GM12892 (cell line): ENCODE results near the gene TRIO.

Experiments
- DNase-seq: peaks from one replicate; pipeline ENCODE4 v3.0.0; 2011; ENCODE audit not compliant: insufficient read length
- FAIRE-seq: peaks from 2 replicates; lab custom pipeline; 2011; peaks lifted over from hg19 to GRCh38; lab: Jason Lieb, UNC
- POLR2A ChIP-seq: IDR thresholded peaks from 2 replicates; pipeline ENCODE4 v1.6.1; 2011; ENCODE audit warnings: low read depth, low read length, control low read depth
- POLR2AphosphoS5 ChIP-seq: IDR thresholded peaks from 2 replicates; pipeline ENCODE4 v1.6.1; 2011; ENCODE audit warnings: low read depth, low read length, control low read depth
- TAF1 ChIP-seq: IDR thresholded peaks from 2 replicates; pipeline ENCODE4 v1.6.1; 2011; ENCODE audit warnings: low read depth, mild to moderate bottlenecking, control low read depth, low read length, borderline replicate concordance

The TRIO gene

DNA sequence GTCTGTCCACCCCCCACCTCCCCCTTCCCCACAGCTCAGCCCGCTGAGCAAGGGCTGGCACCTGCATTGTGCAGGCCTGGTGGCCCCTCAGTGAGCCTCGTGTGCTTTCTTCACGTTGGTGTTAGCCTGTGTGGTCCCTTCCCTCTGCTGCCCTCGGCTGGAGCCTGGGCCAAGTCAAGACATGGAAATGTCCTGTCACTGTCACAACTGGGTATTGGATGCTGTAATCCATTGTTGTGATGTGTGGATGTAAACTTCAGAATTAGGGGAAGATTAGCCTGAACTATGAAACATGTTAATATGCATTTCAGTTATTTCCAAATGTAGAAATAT, 103.9 kb downstream of the TRIO start:
- DNase-seq = no peak
- TF ChIP-seq TAF1 (no peak), POLR2AphosphoS5 (no peak)
- no peak for FAIRE-seq

DNA sequence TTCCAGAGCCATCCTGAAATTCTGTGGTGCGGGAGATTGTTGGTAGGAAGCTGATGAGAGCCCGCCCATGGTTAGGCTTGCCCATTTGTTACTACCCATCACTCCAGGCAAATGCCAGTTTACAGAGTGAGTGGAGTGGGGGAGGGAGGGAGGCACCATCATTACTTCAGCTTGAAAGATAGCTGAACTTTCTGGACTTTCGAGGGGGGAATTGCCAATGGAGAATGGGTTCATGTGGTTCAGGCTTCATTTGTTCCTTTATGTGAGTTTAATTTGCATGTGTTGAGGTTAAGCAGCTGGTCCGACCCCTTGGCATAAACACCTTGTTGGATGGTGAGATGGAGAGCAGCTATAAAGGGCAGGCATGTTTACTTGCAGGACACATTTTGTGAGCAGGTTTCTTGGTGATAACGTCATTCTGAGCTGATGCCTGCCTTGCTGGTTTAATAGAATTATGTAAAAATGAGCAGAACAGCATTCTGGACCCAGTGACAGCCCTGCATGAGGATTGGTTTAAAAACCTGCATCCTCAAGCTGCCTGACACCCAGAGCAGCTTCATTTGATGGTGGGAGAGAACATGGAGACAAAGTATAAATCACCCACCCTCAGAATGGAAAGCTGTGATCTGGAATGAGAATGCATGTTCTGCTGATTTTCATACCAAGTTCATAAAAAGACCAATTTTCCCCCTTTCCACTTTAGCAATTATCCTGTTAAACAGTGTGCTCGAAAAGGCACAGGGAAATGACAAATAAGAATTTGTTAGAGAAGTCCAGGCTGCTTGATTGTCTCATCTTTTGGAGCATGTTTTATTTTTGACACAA, 106.3 kb downstream of the TRIO start:
- no peak for FAIRE-seq
- TF ChIP-seq POLR2A (no peak), TAF1 (no peak), POLR2AphosphoS5 (no peak)
- DNase-seq = no peak

DNA sequence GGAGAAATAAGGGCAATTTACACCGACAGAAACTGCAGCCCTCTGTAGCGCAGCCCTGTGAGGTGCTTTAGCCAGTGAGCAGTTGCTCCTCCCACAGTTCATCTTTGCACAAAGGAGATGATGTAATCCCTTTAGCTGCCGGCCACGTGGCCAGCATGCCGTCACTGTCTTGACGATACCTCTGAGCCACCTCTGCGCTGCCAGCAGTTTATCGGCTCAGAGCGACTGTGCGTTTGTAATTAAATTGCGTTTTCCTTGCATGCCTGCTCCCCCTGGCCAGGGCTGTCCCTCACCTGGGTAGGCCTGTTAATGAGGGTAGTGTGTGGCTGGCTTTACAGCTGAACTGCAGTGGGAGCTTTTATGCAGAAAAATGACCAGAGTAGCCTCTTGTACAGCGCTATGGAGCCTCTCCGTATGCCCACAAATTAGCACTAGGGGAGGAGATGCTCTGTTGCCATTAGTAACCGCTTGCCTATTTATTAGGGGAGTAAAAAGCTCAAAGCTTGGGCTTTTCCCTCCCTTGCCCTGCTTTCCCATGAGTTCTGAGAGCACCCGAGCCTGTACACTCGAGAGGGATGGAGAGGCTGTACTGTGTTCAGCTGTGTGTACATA, 107.0 kb downstream of the TRIO start:
- TF ChIP-seq TAF1 = 0 out of 2 replicates have a peak, but pooled peaks have one; percentile 10
- TF ChIP-seq POLR2AphosphoS5 = 0 out of 2 replicates have a peak, but pooled peaks have one; percentile 38
- peak; percentile 45; the same call in 1 of the 2 replicates for TF ChIP-seq POLR2A
- no peak for DNase-seq

DNA sequence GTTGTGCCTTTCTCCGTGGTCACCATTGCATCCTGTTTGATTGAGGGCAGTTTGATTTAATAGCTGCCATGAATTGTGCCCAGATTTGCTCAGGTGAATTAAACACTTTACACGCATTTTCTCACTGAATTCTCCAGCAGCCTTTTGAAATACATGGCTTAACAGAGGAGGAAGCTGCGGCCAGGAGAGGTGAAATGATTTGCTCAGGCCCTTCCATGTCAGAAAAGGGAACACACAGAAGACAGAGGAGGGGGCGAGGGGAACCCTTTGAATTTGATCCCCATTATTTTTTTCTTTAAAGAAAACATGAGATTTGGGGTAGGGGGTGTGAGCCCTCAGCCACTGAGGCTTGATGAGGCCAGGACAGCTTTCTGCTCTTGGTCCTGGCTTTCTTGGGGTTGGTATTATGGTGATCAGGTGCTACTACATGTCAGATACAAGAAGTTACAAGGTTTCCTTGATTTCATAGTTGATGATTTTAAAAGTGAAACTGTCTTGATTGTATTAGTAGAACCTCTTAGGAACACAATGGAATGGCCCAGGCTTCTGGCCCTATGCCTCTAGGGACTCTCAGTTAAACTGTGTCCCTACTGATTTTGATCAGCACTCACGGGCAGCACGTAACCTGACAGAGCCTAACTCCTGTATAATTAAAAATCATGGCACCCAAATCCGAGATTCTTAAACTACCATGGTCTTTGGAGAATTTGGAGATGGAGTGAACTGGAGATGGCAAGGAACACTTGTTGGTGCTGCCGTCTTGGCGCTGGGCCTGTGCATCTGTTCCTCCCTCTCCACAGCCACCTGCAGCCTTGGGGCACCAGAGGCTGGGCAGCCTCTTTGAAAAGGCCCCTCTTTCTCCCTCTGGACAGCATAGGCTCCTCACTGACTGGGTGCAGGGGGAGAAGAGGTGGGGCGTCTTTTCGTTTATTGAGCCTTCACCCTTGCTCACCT, 107.9 kb downstream of the TRIO start:
- TF ChIP-seq POLR2AphosphoS5 (no peak), TAF1 (no peak), POLR2A (no peak)
- FAIRE-seq = no peak
- DNase-seq = no peak

More for the DNA sequence above, 107.0 kb downstream of the TRIO start:
- FAIRE-seq = peak; percentile 67

DNA sequence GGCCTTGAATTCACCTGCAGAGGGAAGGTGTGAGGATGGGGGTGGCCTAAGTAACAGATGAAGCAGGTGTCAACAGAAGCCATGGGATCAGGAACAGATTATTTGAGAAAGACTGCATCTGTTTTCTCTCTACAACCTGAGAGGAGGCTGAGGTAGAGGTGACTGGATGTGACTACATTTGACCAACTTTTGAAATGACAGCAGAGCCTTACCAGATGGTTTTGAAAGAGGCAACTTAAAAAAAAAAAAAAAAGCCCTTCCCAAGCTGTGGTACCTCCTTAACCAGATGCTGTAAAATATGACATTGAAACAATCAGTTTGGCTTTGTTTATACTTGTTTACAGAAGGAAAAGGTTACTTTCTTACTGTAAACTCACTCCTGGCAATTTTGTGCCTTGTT, 108.6 kb downstream of the TRIO start:
- DNase-seq = no peak
- TF ChIP-seq TAF1 = no peak
- TF ChIP-seq POLR2AphosphoS5 = no peak
- TF ChIP-seq POLR2A = no peak
- FAIRE-seq = no peak

DNA sequence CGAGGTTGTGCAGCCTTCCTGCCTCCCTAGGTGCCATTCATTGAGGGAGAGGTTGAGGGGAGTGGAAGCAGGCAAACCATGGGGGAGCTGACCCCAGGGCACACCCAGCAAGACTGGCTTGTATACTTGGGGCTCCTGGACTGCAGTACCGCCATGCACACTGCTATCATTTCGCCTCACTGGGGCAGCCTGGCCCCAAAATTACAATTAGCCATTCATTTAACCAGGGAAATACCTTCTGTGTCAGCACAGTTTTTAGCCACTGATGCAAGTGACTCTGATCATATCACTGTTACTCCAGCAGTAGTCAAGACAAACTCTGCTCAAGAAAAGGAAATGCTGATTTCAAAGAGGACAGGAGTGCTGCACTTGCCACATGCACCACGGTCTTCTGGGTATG, 109.7 kb downstream of the TRIO start:
- FAIRE-seq (peak; percentile 44), DNase-seq (no peak)
- no peak for TF ChIP-seq POLR2A
- TF ChIP-seq TAF1 = no peak

DNA sequence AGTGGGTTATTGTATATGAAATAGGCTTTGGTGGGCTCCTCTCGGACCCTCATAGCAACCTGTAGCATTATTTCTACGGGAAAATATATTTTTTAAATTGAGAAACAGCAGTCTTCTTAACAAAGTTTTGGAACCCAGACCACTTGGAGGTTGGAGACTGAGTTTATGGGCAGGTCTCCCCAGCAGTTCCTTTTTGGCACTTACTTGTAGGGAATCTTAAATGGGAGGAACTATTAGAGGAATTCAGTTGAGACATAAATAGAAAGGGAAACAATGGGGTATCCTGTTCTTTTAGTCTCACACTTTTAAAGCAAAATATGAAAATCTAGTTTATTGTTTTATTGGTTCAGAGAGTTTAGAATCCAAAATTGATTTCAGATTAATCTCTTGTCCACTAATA, 111.5 kb downstream of the TRIO start:
- no peak for FAIRE-seq
- no peak for TF ChIP-seq POLR2AphosphoS5
- no peak for TF ChIP-seq TAF1
- no peak for TF ChIP-seq POLR2A
- DNase-seq = no peak

DNA sequence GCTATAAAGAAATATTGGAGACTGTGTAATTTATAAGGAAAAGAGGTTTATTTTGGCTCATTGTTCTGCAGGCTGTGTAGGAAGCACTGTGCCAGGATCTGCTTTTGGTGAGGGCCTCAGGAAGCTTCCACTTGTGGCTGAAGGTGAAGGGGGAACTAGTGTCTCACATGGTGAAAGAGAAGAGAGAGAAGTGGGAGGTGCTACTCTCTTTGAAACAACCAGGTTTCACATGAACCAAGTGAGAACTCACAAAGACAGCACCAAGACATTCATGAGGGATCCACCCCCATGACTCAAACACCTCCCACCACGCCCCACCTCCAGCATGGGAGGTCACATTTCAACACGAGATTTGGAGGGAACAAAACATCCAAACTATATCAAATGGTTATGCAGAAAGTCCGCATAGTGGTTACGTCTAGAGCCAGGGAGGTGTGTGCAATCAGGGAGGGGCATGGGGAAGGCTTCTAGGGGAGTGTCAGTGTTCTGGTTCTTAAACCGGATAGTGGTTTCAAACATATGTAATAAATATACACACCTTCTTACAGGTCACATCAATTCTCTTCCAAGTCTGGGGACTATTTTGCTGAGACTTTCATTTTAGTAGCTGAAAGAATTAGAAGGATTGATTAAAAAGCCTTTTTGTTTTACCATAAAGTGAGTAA, 113.0 kb downstream of the TRIO start:
- FAIRE-seq = no peak
- no peak for TF ChIP-seq POLR2A
- TF ChIP-seq TAF1 = no peak
- TF ChIP-seq POLR2AphosphoS5 = no peak
- DNase-seq = no peak

DNA sequence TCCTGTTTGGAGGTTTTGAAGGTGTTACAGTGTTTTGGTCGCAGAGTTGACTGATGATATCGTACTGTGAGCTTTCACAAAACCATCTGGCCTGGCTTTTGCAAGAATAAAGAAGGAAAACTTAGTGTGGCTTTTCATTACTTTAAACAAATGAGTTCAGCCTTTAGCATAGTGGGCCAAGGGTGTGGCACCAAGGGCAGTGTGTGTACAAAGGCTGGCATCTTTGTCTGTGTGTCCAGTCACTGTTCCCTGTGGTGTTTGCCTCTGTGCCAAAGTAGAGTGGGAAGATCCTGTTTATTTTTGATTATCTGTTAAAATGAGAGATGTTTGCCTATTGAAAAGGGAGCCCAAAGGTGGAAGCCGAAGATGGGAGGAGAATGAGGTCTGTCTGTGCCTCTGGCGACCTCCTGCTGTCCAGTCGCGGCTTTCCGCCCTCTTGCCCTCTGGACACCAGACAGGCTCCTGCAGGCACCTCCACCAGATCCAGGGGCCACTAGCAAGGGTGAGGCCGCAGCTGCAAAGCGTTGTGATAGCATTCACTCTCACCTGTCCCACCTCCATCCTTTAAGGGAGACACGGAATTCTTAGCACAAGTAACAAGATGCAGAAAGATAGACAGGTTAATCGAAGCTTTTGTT, 113.7 kb downstream of the TRIO start:
- TF ChIP-seq POLR2AphosphoS5 = no peak
- TF ChIP-seq TAF1 = no peak
- no peak for TF ChIP-seq POLR2A
- FAIRE-seq (no peak), DNase-seq (no peak)

DNA sequence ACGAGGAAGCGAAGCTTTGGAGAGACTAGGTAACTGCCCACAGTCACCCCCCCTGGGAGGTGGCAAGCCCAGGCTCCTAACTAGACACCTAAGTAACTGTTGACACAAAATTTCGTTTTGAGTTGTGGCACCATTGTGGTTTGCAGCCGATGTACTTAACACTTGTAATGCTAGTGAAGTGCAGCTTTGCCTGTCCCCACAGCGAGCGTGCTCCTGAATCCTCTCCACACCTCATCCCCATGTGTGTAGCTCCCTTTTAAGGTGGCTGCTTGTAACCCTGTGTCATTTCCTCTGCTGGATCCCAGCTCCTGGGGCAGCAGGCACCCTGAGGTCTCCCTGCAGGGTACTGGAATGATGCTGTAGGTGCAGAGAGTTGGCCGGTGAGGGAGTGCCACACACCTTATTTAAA, 114.9 kb downstream of the TRIO start:
- TF ChIP-seq TAF1 (no peak), POLR2AphosphoS5 (peak; percentile 29; the same call in 1 of the 2 replicates), POLR2A (no peak)
- no peak for DNase-seq
- FAIRE-seq = peak; percentile 77

DNA sequence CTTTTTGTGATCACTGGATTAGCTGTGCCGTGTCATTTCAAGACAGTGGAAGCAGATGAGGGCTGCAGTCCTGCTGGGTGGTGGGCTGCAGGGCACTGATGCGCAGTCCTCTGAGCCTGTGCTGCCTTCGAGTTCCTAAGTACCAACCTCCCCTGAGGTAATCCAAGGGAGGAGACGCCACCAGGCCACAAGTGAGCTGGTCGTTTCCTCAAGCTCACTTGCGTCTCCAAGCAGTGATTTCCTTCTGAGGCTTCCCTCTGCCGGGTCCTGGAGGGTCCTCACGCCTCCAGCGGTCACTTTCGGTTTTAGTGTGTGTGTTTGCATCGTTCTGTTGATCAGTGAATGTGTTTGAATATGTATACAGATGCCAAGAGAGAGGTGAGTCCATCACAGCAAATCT, 115.7 kb downstream of the TRIO start:
- peak; percentile 82 for FAIRE-seq
- DNase-seq = peak; percentile 34
- TF ChIP-seq POLR2A (no peak), POLR2AphosphoS5 (no peak), TAF1 (no peak)

DNA sequence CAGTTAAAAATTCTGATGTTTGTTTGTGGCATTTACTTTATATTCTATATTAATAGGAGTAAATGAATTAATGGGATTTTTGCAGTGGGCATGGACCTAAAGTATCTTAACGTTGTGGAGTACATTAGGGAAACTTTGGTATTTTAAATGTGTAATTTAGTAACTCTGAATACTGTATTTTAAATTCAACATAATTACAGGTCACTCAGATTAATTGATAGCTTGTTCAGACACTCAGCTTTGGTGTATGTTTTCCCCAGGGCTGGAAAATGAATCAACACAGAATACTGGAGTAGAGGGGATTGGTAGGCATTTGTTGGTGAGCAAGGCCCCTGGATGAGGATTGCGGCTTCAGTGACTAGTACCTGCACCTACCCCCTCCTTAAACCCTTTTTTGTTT, 117.5 kb downstream of the TRIO start:
- FAIRE-seq = no peak
- DNase-seq = no peak
- TF ChIP-seq POLR2A (no peak), TAF1 (no peak), POLR2AphosphoS5 (no peak)

DNA sequence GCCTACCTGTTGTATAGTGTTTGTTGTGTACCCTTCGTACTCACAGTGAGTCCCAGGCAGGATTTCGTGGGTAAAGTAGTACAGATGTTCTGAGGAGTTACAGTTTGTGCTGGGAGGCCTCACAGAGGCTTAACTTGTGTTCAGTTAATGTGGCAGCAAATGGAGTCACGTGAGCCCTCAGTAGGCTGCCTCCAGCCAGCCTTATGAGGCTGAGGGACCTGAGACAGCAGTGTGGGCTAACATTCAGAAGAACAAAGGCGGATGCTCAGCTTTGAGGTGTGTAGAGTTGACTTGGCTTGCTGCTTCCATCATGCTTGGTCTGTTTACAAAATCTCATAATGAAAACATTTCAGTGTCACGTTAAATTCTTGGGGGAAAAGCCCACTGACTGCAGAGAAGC, 118.1 kb downstream of the TRIO start:
- TF ChIP-seq POLR2AphosphoS5 (no peak), TAF1 (no peak), POLR2A (no peak)
- FAIRE-seq = peak; percentile 61
- no peak for DNase-seq
